Thyroid gland (tissue), 4 donors: Measurements from ENCODE around the gene CREM.

ENCODE experiments used
- POLR2A ChIP-seq, 2 donors: fragments of 450-650 bp; IDR thresholded peaks; one replicate each; pipeline ENCODE4 v1.6.1; 2017; ENCODE audit warnings: antibody characterized with exemption in 2 of 2, mild to moderate bottlenecking in 2 of 2, moderate library complexity in 1 of 2
- TF ChIP-seq, protein P1 (sequence below), 6 experiments: fragments of 200-600 bp in 3 of 6; fragments of 450-650 bp in 3 of 6; sonication (generic) in 3 of 6; IDR thresholded peaks; one replicate each; pipeline ENCODE4 v1.5.1; 2016 to 2019; ENCODE audit warnings: antibody characterized with exemption in 6 of 6, mild to moderate bottlenecking in 2 of 6, inconsistent platforms in 1 of 6, moderate library complexity in 1 of 6

DNA sequence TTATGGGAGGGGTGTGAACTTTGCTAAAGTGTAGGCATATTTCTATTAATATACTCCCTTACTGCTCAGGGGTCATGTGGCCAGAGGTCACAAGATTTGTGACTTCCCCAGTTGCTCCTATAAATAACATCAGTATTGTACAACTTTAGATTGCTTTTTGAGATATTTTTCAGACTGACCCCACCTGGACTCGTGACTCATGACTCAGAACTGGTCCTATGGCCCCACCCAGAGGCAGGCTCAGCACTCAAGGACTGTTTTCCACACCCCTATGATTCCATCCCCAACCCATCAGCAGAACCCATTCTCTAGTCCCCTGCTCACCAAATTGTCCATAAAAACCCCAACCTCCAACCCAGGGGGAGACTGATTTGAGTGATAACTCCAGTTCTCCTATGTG is 33.8 kb upstream of the CREM start:
- TF ChIP-seq, protein P1, sequence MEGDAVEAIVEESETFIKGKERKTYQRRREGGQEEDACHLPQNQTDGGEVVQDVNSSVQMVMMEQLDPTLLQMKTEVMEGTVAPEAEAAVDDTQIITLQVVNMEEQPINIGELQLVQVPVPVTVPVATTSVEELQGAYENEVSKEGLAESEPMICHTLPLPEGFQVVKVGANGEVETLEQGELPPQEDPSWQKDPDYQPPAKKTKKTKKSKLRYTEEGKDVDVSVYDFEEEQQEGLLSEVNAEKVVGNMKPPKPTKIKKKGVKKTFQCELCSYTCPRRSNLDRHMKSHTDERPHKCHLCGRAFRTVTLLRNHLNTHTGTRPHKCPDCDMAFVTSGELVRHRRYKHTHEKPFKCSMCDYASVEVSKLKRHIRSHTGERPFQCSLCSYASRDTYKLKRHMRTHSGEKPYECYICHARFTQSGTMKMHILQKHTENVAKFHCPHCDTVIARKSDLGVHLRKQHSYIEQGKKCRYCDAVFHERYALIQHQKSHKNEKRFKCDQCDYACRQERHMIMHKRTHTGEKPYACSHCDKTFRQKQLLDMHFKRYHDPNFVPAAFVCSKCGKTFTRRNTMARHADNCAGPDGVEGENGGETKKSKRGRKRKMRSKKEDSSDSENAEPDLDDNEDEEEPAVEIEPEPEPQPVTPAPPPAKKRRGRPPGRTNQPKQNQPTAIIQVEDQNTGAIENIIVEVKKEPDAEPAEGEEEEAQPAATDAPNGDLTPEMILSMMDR (IDR thresholded peaks at IDR 0.05), result no peak
- no peak for TF ChIP-seq POLR2A (IDR thresholded peaks at IDR 0.05)
